Memory B cell (primary cell): ENCODE data around the gene PTPRN2.

Source experiments
- ATAC-seq: fragments of 150-1000 bp; cut with Tn5 transposase; 2 replicates; pipeline ENCODE4 v1.10.0; 2021; ENCODE audit warnings: low read depth, mild to moderate bottlenecking, moderate library complexity
- DNase-seq, 2 donors: peaks; one replicate each; pipeline ENCODE4 v3.0.0; 2022; ENCODE audit warnings: low spot score in 2 of 2
- H3K27ac Mint-ChIP-seq: one replicate; pipeline ENCODE4 v1.8.0; 2022; ENCODE audit warnings: mild to moderate bottlenecking, moderate library complexity, mixed read lengths
- H3K27me3 Mint-ChIP-seq: one replicate; pipeline ENCODE4 v1.8.0; 2022; ENCODE audit warnings: mixed read lengths
- H3K36me3 Mint-ChIP-seq: one replicate; pipeline ENCODE4 v1.8.0; 2022; ENCODE audit warnings: mild to moderate bottlenecking, mixed read lengths
- H3K4me1 Mint-ChIP-seq: one replicate; pipeline ENCODE4 v1.8.0; 2022; ENCODE audit warnings: mixed read lengths
- H3K4me3 Mint-ChIP-seq: one replicate; pipeline ENCODE4 v1.8.0; 2022; ENCODE audit warnings: mild to moderate bottlenecking, moderate library complexity, mixed read lengths
- H3K9me3 Mint-ChIP-seq: one replicate; pipeline ENCODE4 v1.8.0; 2022; ENCODE audit warnings: mixed read lengths

The PTPRN2 gene

DNA sequence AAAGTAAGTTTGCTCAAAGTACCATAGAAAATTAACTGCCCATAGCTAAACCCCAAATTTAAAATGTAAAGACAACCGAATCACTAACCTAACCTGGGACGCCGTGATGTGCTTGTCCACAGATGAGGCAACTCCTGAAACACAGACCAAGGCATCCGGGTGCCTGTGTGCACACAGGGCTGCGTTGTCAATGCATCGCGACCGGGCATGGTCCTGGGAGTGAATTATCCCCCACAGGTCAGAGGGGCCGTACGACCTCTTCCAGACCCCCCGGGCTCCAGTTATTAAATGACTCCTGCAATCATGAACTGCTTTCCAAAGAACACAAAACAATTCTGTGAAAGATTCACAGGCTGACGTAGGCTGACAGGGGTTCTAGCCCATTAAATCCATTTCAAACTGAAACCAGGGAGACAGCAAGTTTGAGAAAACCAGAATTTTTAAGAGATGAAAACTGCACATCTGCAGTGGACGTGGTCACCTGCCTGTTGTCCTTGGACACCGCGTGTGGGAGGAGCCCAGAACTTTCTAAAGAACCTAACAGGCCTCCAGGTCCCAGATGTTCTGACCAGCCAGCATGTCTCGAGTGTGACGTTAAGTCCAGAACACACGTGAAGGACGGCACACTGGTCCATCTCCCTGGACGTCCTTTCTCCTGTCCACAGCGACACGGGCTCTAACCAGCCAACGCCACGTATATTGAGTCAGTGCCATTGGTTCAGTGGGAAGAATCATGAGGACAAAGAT lies 953.0 kb downstream of the PTPRN2 start:
- DNase-seq: no peak
- ATAC-seq: no peak
- peaks cover 2% of the 10 kb centered on the region for H3K9me3 Mint-ChIP-seq
- no peak overlapping the region for H3K27ac Mint-ChIP-seq
- no peaks in the 10 kb centered on the region for H3K4me1 Mint-ChIP-seq
- no peaks in the 10 kb centered on the region for H3K36me3 Mint-ChIP-seq
- no peak overlapping the region for H3K4me3 Mint-ChIP-seq
- peaks cover 4% of the 10 kb centered on the region for H3K27me3 Mint-ChIP-seq

DNA sequence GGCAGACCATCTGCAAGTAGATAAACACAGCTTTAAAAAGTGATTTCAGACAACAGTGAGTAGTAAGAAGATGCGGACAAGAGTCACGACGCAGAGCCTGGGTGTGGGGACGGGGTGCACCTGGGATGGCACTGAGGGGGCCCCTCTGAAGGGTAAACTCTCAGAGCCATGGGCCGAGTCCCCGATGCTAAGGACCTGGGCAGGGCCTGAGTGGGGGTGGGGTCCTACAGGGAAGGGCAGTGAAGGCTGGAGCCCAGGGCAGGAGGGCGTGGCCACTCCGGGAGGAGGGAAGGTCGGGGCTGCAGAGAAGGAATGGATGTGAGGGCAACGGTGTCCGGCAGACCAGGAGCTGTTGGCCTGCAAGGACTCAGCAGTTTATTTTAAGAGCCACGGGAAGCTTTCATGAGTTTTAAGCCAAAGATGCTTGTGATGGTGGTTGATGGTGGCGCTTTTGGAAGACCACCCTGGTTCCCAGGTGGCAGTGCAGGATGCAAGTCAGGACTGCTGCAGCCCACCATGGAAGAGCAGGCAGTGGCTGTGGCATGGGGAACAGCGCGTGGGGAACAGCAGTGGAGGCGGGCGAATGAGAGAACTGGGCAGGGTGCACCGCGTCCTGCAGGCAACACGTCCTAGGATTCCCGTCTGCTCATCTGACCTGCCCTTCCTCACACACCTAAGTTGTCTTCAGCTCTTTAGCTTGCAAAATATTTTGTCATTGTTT lies 954.0 kb downstream of the PTPRN2 start:
- H3K27me3 Mint-ChIP-seq: peaks cover 4% of the 10 kb centered on the region

DNA sequence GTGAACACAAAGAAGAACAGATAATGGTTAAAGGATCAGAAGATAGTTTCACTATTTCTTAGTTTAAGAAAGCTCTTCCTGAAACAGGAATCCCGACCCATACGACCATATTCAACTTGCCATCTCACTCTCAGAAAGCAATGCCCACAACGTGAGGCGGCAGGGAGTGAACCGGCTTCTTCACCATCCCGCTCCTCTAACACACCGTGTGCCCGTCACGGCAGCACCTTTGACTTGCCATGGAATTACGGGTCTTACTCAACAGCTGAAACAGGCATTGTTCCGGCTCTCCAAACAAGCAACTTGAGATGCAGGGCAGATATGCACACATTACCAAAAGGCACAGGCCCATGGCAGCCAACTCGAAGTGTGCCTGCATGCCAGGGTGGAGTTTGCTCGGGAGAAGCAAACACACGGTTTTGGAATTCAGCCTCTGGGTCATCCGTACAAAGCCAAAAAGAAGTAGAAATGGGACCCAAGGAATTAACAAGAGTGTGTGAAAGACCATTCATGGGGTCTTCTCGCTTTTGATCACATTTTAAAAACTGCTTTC lies 957.2 kb downstream of the PTPRN2 start:
- Mint-ChIP-seq H3K4me3 (no peak overlapping the region), H3K4me1 (no peaks in the 10 kb centered on the region), H3K36me3 (no peaks in the 10 kb centered on the region), H3K27me3 (peaks cover 6% of the 10 kb centered on the region), H3K27ac (no peak overlapping the region), H3K9me3 (no peaks in the 10 kb centered on the region)
- ATAC-seq (no peak), DNase-seq (no peak)

More for the DNA sequence above, 954.0 kb downstream of the PTPRN2 start:
- no peak overlapping the region for H3K4me3 Mint-ChIP-seq
- no peaks in the 10 kb centered on the region for H3K9me3 Mint-ChIP-seq
- no peaks in the 10 kb centered on the region for H3K4me1 Mint-ChIP-seq
- no peak overlapping the region for H3K27ac Mint-ChIP-seq
- no peaks in the 10 kb centered on the region for H3K36me3 Mint-ChIP-seq
- DNase-seq: no peak
- ATAC-seq: no peak

DNA sequence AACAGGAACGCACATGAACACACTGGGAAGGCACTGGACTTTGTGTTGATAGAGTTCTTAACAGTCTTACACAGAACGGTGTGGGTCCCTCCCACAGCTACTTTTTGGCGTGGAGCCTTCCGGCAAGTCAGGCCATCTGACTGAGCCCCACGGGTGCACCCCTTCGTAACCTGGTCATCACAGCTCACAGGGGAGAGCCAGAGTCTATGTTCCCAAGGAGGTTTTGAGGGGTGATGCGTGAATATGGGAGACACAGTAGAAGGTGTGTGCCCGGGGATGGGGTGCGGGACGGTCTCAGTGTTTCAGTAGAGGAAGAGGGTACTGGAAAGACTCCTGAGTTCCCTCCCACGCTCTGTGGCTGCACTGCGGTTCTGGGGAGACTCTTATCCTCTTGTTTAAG lies 959.2 kb downstream of the PTPRN2 start:
- Mint-ChIP-seq H3K4me1 (no peaks in the 10 kb centered on the region), H3K27ac (no peak overlapping the region), H3K36me3 (no peaks in the 10 kb centered on the region), H3K27me3 (peaks cover 6% of the 10 kb centered on the region), H3K4me3 (no peak overlapping the region), H3K9me3 (peaks cover 3% of the 10 kb centered on the region)
- no peak for ATAC-seq
- no peak for DNase-seq

DNA sequence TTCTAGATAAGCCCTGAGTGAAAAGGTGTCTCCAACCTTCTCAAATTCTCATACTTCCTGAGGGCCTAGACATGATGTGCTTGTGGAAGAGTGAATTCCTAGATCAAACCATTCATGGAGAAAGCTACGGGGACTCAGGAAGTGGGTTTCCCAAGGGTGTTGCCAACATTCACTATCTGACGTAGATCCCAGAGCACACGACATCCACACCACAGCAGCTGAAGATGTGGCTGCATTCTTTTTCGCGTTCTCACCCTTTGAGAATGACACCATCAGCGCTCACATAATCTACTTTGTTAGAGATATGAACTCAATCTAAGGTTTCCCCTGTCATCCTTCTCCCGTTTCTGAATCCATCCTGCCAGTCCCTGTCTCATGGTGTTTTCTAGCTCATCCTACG lies 960.0 kb downstream of the PTPRN2 start:
- DNase-seq: no peak
- Mint-ChIP-seq H3K36me3 (no peaks in the 10 kb centered on the region), H3K27ac (no peak overlapping the region), H3K27me3 (peaks cover 6% of the 10 kb centered on the region), H3K4me3 (no peak overlapping the region), H3K9me3 (peaks cover 3% of the 10 kb centered on the region), H3K4me1 (no peaks in the 10 kb centered on the region)
- ATAC-seq: no peak

DNA sequence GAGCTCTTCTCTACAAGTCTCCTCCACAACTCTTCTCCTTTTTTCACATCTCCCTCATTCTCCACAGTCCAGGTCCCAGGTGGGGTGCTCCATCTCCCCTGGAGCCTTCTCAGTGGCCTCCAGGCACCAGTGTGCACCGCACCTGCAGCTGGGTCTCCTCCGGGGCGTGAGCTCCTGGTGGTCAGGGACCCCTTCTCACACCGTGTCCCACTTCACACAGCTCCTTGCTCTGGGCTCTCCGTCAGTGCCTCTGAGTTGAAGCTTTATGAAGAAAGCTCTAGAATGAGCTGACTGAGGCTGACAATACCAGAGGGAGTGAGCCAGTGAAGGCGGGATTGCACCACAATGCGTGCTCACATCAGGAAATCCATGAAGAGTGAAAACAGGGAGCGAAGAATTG lies 960.6 kb downstream of the PTPRN2 start:
- H3K4me3 Mint-ChIP-seq: no peak overlapping the region
- no peak overlapping the region for H3K27ac Mint-ChIP-seq

DNA sequence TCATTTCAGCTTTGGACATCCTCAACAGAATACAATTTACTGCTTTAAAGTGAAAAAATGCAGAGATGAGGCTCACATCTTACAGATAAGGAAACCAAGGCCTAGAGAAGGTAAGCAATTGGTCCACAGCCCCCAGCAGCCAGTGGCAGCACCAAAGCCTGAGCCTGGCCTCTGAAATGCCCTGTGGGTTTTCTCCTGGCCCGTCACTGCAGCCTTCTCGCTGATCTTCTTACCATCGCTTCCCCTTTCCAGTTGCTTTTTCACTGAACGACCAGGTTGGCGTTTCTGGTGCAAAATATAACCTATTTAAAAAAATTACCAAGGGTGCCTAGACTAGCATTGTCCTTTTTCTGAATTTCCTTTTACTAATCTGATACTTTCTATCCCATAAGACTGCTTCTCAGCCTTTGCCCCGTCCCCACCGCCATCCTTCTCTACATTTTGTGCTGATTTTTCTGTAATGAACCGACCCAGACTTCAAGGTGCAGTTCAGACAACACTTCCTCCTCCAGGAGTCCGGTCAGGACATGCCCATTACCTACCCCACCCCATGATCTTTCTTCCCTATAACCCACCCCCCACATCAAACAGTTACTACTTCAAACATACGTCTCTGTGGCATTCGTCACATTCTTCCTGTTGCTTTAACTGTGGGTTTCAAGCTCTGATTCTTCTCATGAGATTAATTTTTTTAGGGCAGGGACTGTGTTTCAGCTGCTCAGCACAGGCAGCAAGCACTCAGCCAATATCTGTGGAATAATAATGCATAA lies 961.5 kb downstream of the PTPRN2 start:
- H3K4me1 Mint-ChIP-seq: no peaks in the 10 kb centered on the region
- H3K36me3 Mint-ChIP-seq: no peaks in the 10 kb centered on the region
- H3K27me3 Mint-ChIP-seq: peaks cover 9% of the 10 kb centered on the region
- ATAC-seq: no peak
- H3K27ac Mint-ChIP-seq: no peak overlapping the region
- no peak overlapping the region for H3K4me3 Mint-ChIP-seq
- peaks cover 3% of the 10 kb centered on the region for H3K9me3 Mint-ChIP-seq
- no peak for DNase-seq

More for the DNA sequence above, 960.6 kb downstream of the PTPRN2 start:
- DNase-seq: no peak
- ATAC-seq: no peak
- Mint-ChIP-seq H3K27me3 (peaks cover 9% of the 10 kb centered on the region), H3K4me1 (no peaks in the 10 kb centered on the region), H3K36me3 (no peaks in the 10 kb centered on the region), H3K9me3 (peaks cover 3% of the 10 kb centered on the region)

DNA sequence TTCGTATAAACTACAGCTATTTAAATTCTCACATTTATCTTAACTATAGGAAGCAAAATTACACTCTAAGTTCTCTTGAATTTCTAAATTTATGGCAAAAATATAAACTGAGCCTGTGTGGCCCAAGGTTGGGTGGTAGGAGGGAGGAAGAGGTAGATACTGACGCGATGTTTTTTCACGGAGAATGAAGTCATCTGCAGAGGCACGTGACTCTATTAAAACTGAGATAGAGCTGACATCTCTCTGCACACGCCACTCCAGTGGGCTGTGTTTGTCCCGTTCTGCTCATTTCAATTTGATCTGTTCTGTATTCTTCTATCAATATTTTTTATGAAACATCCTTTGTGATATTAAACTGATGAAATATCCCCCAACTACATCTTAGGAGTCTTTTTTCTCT lies 964.1 kb downstream of the PTPRN2 start:
- Mint-ChIP-seq H3K27ac (no peak overlapping the region), H3K9me3 (peaks cover 3% of the 10 kb centered on the region), H3K27me3 (peaks cover 9% of the 10 kb centered on the region), H3K4me1 (no peaks in the 10 kb centered on the region), H3K36me3 (no peaks in the 10 kb centered on the region), H3K4me3 (no peak overlapping the region)
- DNase-seq: no peak
- no peak for ATAC-seq

DNA sequence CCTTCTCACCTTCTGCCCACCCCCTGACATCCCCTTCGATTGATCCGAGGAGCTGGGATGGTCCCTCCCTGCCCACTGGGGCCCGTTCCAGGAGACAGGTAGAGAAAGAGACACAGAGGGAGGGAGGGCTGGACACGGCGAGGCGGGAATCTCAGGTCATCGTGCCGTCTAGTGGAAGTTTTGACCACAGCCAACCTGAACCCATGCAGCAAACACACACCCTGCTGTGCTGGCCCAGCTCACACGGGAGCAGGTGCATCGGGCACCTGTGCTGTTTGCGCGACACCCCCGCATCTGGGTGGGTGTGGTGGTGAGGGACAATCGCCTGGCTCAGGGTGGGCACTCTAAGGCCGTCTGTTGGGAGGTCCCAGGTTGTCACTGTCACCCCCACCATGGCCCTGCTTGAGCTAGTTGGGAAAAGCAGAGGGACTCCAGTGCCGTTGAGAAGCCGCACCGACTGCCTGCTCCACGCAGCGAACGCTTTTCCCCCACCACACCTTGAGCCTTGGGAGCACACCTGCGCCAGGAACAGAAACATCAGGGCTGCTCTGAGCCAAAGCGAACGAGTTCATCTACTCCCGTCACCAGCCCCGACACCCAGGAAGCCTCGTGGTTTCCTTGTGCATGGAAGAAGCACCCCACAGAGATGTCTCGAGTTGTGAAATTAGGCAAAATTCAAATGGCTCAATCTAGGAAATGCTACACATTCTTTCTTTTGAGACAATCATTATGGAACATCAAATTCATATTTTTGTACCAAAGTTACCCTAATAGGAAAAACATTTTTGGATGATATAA lies 965.0 kb downstream of the PTPRN2 start:
- H3K4me1 Mint-ChIP-seq: no peaks in the 10 kb centered on the region
- H3K27ac Mint-ChIP-seq: no peak overlapping the region
- H3K4me3 Mint-ChIP-seq: no peak overlapping the region
- H3K27me3 Mint-ChIP-seq: peaks cover 9% of the 10 kb centered on the region
- DNase-seq (no peak), ATAC-seq (no peak)
- peaks cover 3% of the 10 kb centered on the region for H3K9me3 Mint-ChIP-seq
- no peaks in the 10 kb centered on the region for H3K36me3 Mint-ChIP-seq

DNA sequence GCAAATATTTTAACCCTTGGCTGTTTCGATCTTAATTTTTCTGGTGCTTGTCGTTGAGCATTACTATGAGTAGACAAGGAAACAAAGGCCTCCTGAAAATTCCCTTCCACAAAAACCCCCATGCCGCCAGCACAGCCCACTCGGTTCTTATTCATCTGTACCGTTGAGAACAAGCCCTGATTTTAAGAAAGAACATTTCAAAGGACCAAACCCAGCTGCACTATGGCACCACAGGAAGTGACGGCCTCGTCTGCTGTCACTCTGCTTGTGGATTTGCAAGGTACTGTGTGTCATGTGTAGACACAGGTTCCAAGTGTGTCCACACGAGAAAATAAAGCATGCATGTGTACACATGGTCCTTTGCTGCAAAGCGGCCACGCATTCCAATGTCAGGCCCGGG lies 965.6 kb downstream of the PTPRN2 start:
- H3K36me3 Mint-ChIP-seq: no peaks in the 10 kb centered on the region
- H3K9me3 Mint-ChIP-seq: peaks cover 3% of the 10 kb centered on the region
- no peak for ATAC-seq
- H3K27ac Mint-ChIP-seq: no peak overlapping the region
- H3K4me1 Mint-ChIP-seq: no peaks in the 10 kb centered on the region
- DNase-seq: no peak
- peaks cover 7% of the 10 kb centered on the region for H3K27me3 Mint-ChIP-seq
- no peak overlapping the region for H3K4me3 Mint-ChIP-seq

DNA sequence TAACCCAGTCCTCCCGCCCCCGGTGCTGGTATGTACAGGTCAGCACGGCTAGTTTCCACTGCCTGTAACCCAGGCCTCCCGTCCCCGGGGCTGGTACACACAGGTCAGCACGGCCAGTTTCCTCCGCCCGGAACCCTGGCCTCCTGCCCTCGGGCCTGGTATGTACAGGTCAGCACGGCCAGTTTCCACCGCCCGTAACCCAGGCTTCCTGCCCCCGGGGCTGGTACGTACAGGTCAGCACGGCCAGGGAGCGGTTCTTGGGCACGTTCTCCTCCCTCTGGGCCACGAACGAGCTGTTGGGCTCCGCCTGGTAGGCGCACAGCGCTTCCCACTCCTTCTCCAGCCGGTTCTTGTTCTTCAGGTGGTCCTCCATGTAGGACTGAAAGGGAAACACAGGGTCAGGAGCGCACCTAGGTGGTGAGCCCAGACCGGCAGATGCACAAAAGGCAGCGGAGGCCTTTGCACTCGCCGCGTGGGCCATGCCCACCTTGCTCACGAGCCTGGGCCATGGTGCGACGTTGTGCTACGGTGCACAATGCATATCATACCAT lies 966.4 kb downstream of the PTPRN2 start:
- no peak overlapping the region for H3K4me3 Mint-ChIP-seq
- peaks cover 3% of the 10 kb centered on the region for H3K9me3 Mint-ChIP-seq
- H3K27ac Mint-ChIP-seq: no peak overlapping the region
- ATAC-seq (no peak), DNase-seq (no peak)
- no peaks in the 10 kb centered on the region for H3K36me3 Mint-ChIP-seq
- H3K27me3 Mint-ChIP-seq: peaks cover 6% of the 10 kb centered on the region
- no peaks in the 10 kb centered on the region for H3K4me1 Mint-ChIP-seq

DNA sequence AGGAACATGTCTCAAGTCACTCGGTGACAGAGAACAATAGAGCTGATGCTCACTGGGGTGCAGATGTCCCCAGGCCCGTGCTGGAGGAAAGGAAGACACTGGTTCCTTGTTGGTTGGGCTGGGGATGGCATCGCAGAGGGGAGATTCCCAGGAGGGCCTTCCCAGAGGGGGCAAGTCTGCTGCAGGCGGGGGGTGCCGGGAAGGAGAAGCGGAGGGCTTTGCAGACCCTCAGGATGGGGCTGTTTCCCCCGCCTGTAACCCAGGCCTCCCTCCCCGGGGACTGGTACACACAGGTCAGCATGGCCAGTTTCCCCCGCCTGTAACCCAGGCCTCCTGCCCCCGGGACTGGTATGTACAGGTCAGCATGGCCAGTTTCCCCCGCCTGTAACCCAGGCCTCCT lies 967.0 kb downstream of the PTPRN2 start:
- H3K9me3 Mint-ChIP-seq: peaks cover 3% of the 10 kb centered on the region
- H3K27me3 Mint-ChIP-seq: peaks cover 6% of the 10 kb centered on the region
- no peak for ATAC-seq
- DNase-seq: no peak
- H3K4me1 Mint-ChIP-seq: no peaks in the 10 kb centered on the region
- H3K36me3 Mint-ChIP-seq: no peaks in the 10 kb centered on the region
- H3K4me3 Mint-ChIP-seq: no peak overlapping the region
- no peak overlapping the region for H3K27ac Mint-ChIP-seq

DNA sequence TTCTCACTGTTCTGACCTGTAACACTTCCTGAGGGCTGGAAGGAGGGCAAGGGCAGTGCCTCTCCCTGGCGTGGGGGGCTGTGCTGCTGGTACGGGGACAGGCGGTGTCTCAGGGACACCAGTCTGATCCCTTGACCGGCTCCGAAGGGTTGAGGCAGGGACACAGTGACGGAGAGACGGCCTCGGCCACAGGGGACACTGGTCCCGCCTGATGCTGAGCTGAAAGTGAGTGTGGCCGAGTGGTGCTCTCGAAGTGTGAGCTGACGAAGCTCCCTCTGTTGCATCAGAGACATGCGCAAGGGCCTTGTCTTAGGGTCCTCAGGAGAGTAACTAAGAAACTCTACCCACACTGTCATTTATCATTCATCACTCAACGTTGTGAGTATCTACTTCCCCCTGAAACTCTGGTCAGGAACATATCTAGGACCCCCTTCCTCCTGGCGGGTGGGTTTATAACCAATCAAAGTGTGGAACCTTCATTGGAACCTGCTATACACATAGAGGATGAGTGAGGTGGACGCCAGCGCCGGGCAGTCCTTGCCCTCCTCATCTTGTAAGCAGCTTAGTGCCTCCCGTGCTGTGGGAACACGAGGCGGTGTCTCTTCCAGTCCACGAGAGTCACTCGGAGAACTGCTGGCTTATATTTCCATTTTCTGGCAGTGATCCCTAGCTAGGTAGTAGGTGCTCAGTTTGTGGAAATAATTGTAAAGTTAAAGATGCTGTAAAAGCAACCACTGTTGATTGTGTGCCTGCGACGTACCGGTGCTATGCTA lies 967.7 kb downstream of the PTPRN2 start:
- H3K4me3 Mint-ChIP-seq: no peak overlapping the region
- no peaks in the 10 kb centered on the region for H3K36me3 Mint-ChIP-seq
- no peak for ATAC-seq
- no peak overlapping the region for H3K27ac Mint-ChIP-seq
- no peaks in the 10 kb centered on the region for H3K4me1 Mint-ChIP-seq
- no peaks in the 10 kb centered on the region for H3K9me3 Mint-ChIP-seq
- H3K27me3 Mint-ChIP-seq: peaks cover 6% of the 10 kb centered on the region
- no peak for DNase-seq
